ENCODE results near the gene NEUROD1.

The NEUROD1 gene

DNA sequence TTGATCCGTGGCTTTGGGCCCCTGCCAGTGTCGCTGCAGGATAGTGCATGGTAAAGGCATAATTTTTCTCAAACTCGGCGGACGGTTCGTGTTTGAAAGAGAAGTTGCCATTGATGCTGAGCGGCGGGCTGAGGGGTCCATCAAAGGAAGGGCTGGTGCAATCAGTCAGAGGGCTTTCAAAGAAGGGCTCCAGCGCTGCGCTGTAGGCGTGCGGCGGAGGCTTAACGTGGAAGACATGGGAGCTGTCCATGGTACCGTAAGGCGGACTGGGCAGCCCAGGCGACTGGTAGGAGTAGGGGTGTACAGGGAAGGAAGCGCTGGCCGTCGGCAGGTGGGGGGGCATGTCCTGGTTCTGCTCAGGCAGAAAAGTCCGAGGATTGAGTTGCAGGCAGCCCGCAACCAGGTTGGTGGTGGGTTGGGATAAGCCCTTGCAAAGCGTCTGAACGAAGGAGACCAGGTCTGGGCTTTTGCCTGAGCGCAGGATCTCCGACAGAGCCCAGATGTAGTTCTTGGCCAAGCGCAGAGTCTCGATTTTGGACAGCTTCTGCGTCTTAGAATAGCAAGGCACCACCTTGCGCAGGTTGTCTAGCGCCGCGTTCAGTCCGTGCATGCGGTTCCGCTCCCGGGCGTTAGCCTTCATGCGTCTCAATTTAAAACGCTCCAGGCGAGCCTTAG lies 2.3 kb downstream of the NEUROD1 start:
- Histone ChIP-seq H4K20me1 (ENCODE audit: insufficient read depth, low read length) (no peaks in the 10 kb centered on the region), H3K4me2 (ENCODE audit: low read depth, low read length) (no peak overlapping the region), H3K4me3 (ENCODE audit: low read length) (no peak overlapping the region), H3K9me3 (replicated peaks; ENCODE audit: insufficient read depth, low read length) (no peaks in the 10 kb centered on the region), H2AFZ (ENCODE audit: low read length) (no peak overlapping the region), H3K9ac (ENCODE audit: low read length) (no peak overlapping the region), H3K27ac (ENCODE audit: low read length) (no peak overlapping the region), H3K79me2 (ENCODE audit: low read length) (no peaks in the 10 kb centered on the region), H3F3A (ENCODE audit: insufficient read depth, low read length) (no peaks in the 10 kb centered on the region), H3K27me3 (replicated peaks; ENCODE audit: insufficient read depth, low read length) (peaks cover 11% of the 10 kb centered on the region), H3K36me3 (replicated peaks; ENCODE audit: insufficient read depth, low read length) (no peaks in the 10 kb centered on the region), H3K9me2 (replicated peaks; ENCODE audit: insufficient read depth, low read length) (no peaks in the 10 kb centered on the region), H3K4me1 (ENCODE audit: low read length) (0 out of 2 replicates have a peak, but pooled peaks cover 2% of the 10 kb centered on the region)
- no peak for DNase-seq
- TF ChIP-seq EZH2 (optimal IDR thresholded peaks at IDR 0.05; ENCODE audit: low read depth, low read length) (no peak), EZH2phosphoT487 (IDR thresholded peaks at IDR 0.05; ENCODE audit: low read length) (no peak)
- TF ChIP-seq, protein P1, sequence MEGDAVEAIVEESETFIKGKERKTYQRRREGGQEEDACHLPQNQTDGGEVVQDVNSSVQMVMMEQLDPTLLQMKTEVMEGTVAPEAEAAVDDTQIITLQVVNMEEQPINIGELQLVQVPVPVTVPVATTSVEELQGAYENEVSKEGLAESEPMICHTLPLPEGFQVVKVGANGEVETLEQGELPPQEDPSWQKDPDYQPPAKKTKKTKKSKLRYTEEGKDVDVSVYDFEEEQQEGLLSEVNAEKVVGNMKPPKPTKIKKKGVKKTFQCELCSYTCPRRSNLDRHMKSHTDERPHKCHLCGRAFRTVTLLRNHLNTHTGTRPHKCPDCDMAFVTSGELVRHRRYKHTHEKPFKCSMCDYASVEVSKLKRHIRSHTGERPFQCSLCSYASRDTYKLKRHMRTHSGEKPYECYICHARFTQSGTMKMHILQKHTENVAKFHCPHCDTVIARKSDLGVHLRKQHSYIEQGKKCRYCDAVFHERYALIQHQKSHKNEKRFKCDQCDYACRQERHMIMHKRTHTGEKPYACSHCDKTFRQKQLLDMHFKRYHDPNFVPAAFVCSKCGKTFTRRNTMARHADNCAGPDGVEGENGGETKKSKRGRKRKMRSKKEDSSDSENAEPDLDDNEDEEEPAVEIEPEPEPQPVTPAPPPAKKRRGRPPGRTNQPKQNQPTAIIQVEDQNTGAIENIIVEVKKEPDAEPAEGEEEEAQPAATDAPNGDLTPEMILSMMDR (IDR thresholded peaks at IDR 0.05; ENCODE audit: low read length): no peak

DNA sequence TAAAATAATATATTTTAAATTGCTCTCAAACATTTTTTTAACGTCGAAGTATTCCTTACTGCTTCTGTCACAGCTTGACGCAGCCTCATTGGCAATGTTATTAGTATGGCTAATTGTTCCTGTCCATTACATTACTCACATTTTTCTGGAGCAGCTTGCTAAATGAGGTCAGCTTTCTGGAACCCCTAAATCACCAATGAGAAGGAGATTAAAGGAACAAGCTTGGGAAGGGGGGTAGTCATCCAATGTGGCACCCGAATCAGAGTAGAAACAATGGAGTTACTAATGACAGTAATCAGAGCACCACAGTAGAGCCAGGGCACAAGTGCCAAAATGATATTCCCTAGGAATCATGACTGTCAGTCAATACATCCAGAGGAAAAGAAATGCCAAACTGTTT lies 5.1 kb downstream of the NEUROD1 start:
- Histone ChIP-seq H3F3A (ENCODE audit: insufficient read depth, low read length) (no peaks in the 10 kb centered on the region), H3K9me2 (replicated peaks; ENCODE audit: insufficient read depth, low read length) (no peaks in the 10 kb centered on the region), H3K36me3 (replicated peaks; ENCODE audit: insufficient read depth, low read length) (no peaks in the 10 kb centered on the region), H3K4me2 (ENCODE audit: low read depth, low read length) (no peak overlapping the region), H3K4me1 (ENCODE audit: low read length) (peaks cover 13% of the 10 kb centered on the region), H4K20me1 (ENCODE audit: insufficient read depth, low read length) (no peaks in the 10 kb centered on the region), H3K9ac (ENCODE audit: low read length) (no peak overlapping the region), H3K27me3 (replicated peaks; ENCODE audit: insufficient read depth, low read length) (no peaks in the 10 kb centered on the region), H3K27ac (ENCODE audit: low read length) (no peak overlapping the region), H3K9me3 (replicated peaks; ENCODE audit: insufficient read depth, low read length) (no peaks in the 10 kb centered on the region), H2AFZ (ENCODE audit: low read length) (no peak overlapping the region), H3K79me2 (ENCODE audit: low read length) (no peaks in the 10 kb centered on the region), H3K4me3 (ENCODE audit: low read length) (no peak overlapping the region)
- no peak for DNase-seq
- TF ChIP-seq, protein P1 (IDR thresholded peaks at IDR 0.05; ENCODE audit: low read length): no peak
- TF ChIP-seq EZH2 (optimal IDR thresholded peaks at IDR 0.05; ENCODE audit: low read depth, low read length) (no peak), EZH2phosphoT487 (IDR thresholded peaks at IDR 0.05; ENCODE audit: low read length) (no peak)

DNA sequence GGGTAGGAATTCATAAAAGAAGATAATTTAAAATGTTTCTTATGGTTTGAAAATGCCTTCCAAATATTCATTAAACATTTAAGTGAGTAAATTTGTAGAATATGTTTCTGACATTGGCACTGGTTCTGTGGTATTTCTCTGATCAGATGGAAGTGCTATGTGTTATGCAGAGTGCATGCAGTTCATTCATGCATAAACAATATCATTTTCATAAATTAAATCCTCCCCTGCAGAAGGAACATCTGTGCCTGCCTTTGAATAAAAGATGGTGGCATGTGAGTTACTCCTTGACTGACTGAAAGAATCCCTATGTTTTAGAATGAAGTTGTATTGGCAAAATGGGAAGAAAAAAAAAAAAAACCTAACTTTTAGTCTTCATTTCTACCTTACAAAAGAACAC lies 5.9 kb downstream of the NEUROD1 start:
- H3F3A ChIP-seq (ENCODE audit: insufficient read depth, low read length): no peaks in the 10 kb centered on the region
- no peaks in the 10 kb centered on the region for H3K36me3 ChIP-seq (replicated peaks; ENCODE audit: insufficient read depth, low read length)
- H4K20me1 ChIP-seq (ENCODE audit: insufficient read depth, low read length): no peaks in the 10 kb centered on the region
- H3K79me2 ChIP-seq (ENCODE audit: low read length): no peaks in the 10 kb centered on the region
- TF ChIP-seq EZH2phosphoT487 (IDR thresholded peaks at IDR 0.05; ENCODE audit: low read length): no peak
- no peak for TF ChIP-seq EZH2 (optimal IDR thresholded peaks at IDR 0.05; ENCODE audit: low read depth, low read length)
- TF ChIP-seq, protein P1 (IDR thresholded peaks at IDR 0.05; ENCODE audit: low read length): no peak
- H3K4me1 ChIP-seq (ENCODE audit: low read length): peaks cover 13% of the 10 kb centered on the region
- no peaks in the 10 kb centered on the region for H3K27me3 ChIP-seq (replicated peaks; ENCODE audit: insufficient read depth, low read length)
- H3K4me2 ChIP-seq (ENCODE audit: low read depth, low read length): no peak overlapping the region
- no peak overlapping the region for H3K4me3 ChIP-seq (ENCODE audit: low read length)
- H3K9ac ChIP-seq (ENCODE audit: low read length): no peak overlapping the region
- no peak overlapping the region for H3K27ac ChIP-seq (ENCODE audit: low read length)
- H3K9me3 ChIP-seq (replicated peaks; ENCODE audit: insufficient read depth, low read length): no peaks in the 10 kb centered on the region
- no peaks in the 10 kb centered on the region for H3K9me2 ChIP-seq (replicated peaks; ENCODE audit: insufficient read depth, low read length)
- no peak overlapping the region for H2AFZ ChIP-seq (ENCODE audit: low read length)
- no peak for DNase-seq

Data from MM.1S (cell line).